GM06990 (cell line): Measurements from ENCODE around the gene ITGB1BP1.

Source experiments
- DNase-seq: peaks from one replicate; pipeline ENCODE4 v3.0.0-alpha.2; 2011; ENCODE audit not compliant: insufficient read length; ENCODE audit errors: extremely low read depth
- H3K27me3 ChIP-seq: replicated peaks from 2 replicates; pipeline ENCODE4 v1.6.0; 2011; ENCODE audit warnings: low read length; ENCODE audit not compliant: control insufficient read depth, insufficient read depth
- H3K36me3 ChIP-seq: 2 replicates; pipeline ENCODE4 v1.5.1; 2011; ENCODE audit warnings: low read length; ENCODE audit not compliant: control insufficient read depth, insufficient read depth
- H3K4me3 ChIP-seq: replicated peaks from 2 replicates; pipeline ENCODE4 v1.5.1; 2011; ENCODE audit warnings: low read depth, mild to moderate bottlenecking, control low read depth, low read length
- CTCF ChIP-seq: IDR thresholded peaks from 2 replicates; pipeline ENCODE4 v1.5.1; 2011; ENCODE audit warnings: low read length, control low read depth, mild to moderate bottlenecking, inconsistent platforms; ENCODE audit not compliant: insufficient read depth, poor library complexity, severe bottlenecking

ITGB1BP1 gene

GRCh38 chr2:9388199-9388681, 35.1 kb downstream of the ITGB1BP1 start:
- no peaks in the 10 kb centered on the region; the same call in 1 of the 2 replicates for H3K27me3 ChIP-seq
- no peak for DNase-seq
- H3K36me3 ChIP-seq, result no peaks in the 10 kb centered on the region
- no peak for TF ChIP-seq CTCF
- H3K4me3 ChIP-seq, result no peak overlapping the region

GRCh38 chr2:9385841-9386240, 37.5 kb downstream of the ITGB1BP1 start:
- Histone ChIP-seq H3K4me3 (no peak overlapping the region), H3K27me3 (no peaks in the 10 kb centered on the region; the same call in 1 of the 2 replicates), H3K36me3 (no peaks in the 10 kb centered on the region)
- no peak for DNase-seq
- no peak for TF ChIP-seq CTCF

- H3K4me3 ChIP-seq, result no peak overlapping the region
- DNase-seq, result no peak
- H3K36me3 ChIP-seq, result no peaks in the 10 kb centered on the region
- TF ChIP-seq CTCF, result no peak
- no peaks in the 10 kb centered on the region; the same call in 1 of the 2 replicates for H3K27me3 ChIP-seq
Measured at GRCh38 chr2:9384521-9384920, 38.8 kb downstream of the ITGB1BP1 start.

- DNase-seq, result no peak
- H3K4me3 ChIP-seq, result no peak overlapping the region
- H3K27me3 ChIP-seq, result no peaks in the 10 kb centered on the region; the same call in 1 of the 2 replicates
- no peaks in the 10 kb centered on the region for H3K36me3 ChIP-seq
- TF ChIP-seq CTCF, result no peak
Measured at GRCh38 chr2:9382604-9383235, 40.6 kb downstream of the ITGB1BP1 start.

GRCh38 chr2:9380702-9381628, 42.4 kb downstream of the ITGB1BP1 start:
- no peak overlapping the region for H3K4me3 ChIP-seq

More at GRCh38 chr2:9380702-9381628, 42.4 kb downstream of the ITGB1BP1 start:
- Histone ChIP-seq H3K27me3 (no peaks in the 10 kb centered on the region; the same call in 1 of the 2 replicates), H3K36me3 (no peaks in the 10 kb centered on the region)
- no peak for DNase-seq
- no peak for TF ChIP-seq CTCF
